ENCODE results near the gene TDRD15.

- TF ChIP-seq ZNF623 (tag by site-specific recombination; IDR thresholded peaks at IDR 0.05) (no peak), ZNF366 (tag by site-specific recombination; conservative IDR thresholded peaks at IDR 0.05) (no peak), PRDM6 (tag by site-specific recombination; IDR thresholded peaks at IDR 0.05) (no peak), SP2 (tag by site-specific recombination; IDR thresholded peaks at IDR 0.05) (no peak)
Observed at GRCh38 chr2:21095714-21096113, 28.1 kb upstream of the TDRD15 start.
